Cardiac muscle cell (in vitro differentiated cells and primary cell): Measurements from ENCODE around the gene USP46. TPM values are rescaled to one million over a fixed set of nuclear protein-coding genes. Genes with fewer than 3 reads are reported as not detected.

ENCODE experiments used
- DNase-seq, 2 donors: peaks; one replicate each; pipeline versions ENCODE4 v3.0.0 to v3.0.0-alpha.2; 2010 to 2017; ENCODE audit warnings: low read depth in 1 of 2, low spot score in 1 of 2
- H3K27ac ChIP-seq: fragments of 200-600 bp; sonication (generic); 2 replicates; pipeline ENCODE4 v1.5.1; 2016
- H3K27me3 ChIP-seq: fragments of 200-600 bp; sonication (generic); 2 replicates; pipeline ENCODE4 v1.6.0; 2016; ENCODE audit warnings: control low read depth
- H3K36me3 ChIP-seq: fragments of 200-600 bp; sonication (generic); 2 replicates; pipeline ENCODE4 v1.5.1; 2016; ENCODE audit warnings: control low read depth
- H3K4me1 ChIP-seq: fragments of 200-600 bp; sonication (generic); 2 replicates; pipeline ENCODE4 v1.8.1; 2017; ENCODE audit warnings: low read depth, mild to moderate bottlenecking, mixed run types
- H3K4me3 ChIP-seq: fragments of 200-600 bp; sonication (generic); 2 replicates; pipeline ENCODE4 v1.5.1; 2016; ENCODE audit warnings: mild to moderate bottlenecking
- H3K9me3 ChIP-seq: fragments of 200-600 bp; sonication (generic); 2 replicates; pipeline ENCODE4 v1.5.1; 2017; ENCODE audit warnings: low read depth, mild to moderate bottlenecking, control low read depth
- polyA plus RNA-seq: library from polyadenylated mRNA; unstranded; fragments of >200 nt; fragmentation: Nextera tagmentation; extraction: Ambion mirVana; gene quantifications from 2 replicates; pipeline ENCODE4 v1.2.1, GENCODE V29; 2016
- total RNA-seq: library from RNA; depleted of rRNA; stranded (reverse); fragments of >200 nt; gene quantifications from 2 replicates; pipeline ENCODE4 v1.2.3, GENCODE V29; 2016
- TF ChIP-seq, protein P1 (sequence below): IDR thresholded peaks from 2 replicates; pipeline ENCODE4 v1.5.1; 2012; ENCODE audit warnings: low read depth, mild to moderate bottlenecking, low read length

USP46 gene
- total and polyA plus RNA-seq, 2 experiments from 2014 or later = 18.3 to 24.2 TPM

GRCh38 chr4:52621567-52621966 lies 37.5 kb downstream of the USP46 start:
- TF ChIP-seq, protein P1, sequence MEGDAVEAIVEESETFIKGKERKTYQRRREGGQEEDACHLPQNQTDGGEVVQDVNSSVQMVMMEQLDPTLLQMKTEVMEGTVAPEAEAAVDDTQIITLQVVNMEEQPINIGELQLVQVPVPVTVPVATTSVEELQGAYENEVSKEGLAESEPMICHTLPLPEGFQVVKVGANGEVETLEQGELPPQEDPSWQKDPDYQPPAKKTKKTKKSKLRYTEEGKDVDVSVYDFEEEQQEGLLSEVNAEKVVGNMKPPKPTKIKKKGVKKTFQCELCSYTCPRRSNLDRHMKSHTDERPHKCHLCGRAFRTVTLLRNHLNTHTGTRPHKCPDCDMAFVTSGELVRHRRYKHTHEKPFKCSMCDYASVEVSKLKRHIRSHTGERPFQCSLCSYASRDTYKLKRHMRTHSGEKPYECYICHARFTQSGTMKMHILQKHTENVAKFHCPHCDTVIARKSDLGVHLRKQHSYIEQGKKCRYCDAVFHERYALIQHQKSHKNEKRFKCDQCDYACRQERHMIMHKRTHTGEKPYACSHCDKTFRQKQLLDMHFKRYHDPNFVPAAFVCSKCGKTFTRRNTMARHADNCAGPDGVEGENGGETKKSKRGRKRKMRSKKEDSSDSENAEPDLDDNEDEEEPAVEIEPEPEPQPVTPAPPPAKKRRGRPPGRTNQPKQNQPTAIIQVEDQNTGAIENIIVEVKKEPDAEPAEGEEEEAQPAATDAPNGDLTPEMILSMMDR = no peak
- H3K27me3 ChIP-seq = no peaks in the 10 kb centered on the region
- no peak for DNase-seq
- H3K9me3 ChIP-seq = no peaks in the 10 kb centered on the region
- no peaks in the 10 kb centered on the region for H3K36me3 ChIP-seq
- H3K4me1 ChIP-seq = peaks cover 27% of the 10 kb centered on the region
- H3K4me3 ChIP-seq = no peak overlapping the region
- no peak overlapping the region for H3K27ac ChIP-seq

DNA sequence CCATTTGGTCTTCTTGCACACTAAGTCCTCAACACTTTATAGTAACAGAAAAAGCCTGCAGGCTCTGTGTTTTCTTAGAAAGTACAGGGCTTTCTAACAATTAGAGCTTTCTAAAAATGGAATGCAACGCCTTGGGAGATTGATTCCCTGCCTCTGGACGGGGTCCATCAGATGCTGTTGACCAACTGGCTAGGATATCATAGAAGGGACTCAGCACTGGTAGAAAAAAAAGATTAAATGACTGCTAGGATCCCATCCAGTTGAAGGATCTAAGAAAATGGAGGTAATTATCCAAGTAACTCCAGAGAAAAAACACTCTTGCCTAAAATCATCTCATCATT lies 39.5 kb downstream of the USP46 start:
- no peaks in the 10 kb centered on the region for H3K27me3 ChIP-seq
- H3K27ac ChIP-seq = peak overlapping the region; percentile 87
- no peak for DNase-seq
- H3K36me3 ChIP-seq = no peaks in the 10 kb centered on the region
- H3K4me1 ChIP-seq = peaks cover 27% of the 10 kb centered on the region
- TF ChIP-seq, protein P1 = no peak
- no peak overlapping the region for H3K4me3 ChIP-seq
- no peaks in the 10 kb centered on the region for H3K9me3 ChIP-seq

DNA sequence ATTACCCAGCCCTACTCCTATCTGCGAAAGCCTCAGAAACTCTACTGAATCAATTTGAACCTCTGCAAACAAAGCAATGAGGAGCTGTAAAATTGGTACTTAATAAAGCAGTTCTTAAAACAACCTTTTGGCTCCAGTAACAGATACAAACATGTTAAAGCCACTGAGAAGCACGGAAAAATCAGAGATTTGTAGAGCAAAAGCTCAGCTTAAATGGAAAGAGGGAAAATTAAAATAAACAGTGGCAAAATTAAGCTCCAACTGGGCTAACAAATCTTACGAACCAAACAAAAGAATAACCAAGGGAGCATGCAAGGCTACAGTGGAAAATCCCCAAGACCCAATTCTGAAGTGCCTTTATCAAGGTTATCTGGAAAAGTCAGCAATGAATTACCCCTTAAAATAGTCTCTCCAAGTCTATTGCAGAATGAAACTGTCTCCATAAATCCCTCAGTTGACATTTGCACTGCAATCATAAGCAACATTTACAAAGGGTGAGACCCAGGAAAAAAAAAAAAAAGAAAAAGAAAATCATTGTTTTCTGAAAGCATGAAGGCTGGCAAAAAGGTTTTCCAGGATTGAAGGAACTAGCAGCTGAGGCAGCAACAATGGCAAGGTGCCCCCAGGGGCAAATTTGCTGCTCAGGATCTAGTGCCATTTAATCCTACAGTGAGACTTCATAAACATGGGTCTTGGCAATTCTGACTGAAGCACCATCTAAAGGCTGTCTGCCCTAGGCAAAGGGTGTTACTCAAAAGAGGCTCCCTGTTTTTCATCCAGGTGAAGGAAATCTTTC lies 40.1 kb downstream of the USP46 start:
- peaks cover 27% of the 10 kb centered on the region for H3K4me1 ChIP-seq
- no peaks in the 10 kb centered on the region for H3K9me3 ChIP-seq
- H3K4me3 ChIP-seq = no peak overlapping the region
- H3K36me3 ChIP-seq = no peaks in the 10 kb centered on the region
- peak in 1 of 2 donors; percentile 51 for DNase-seq
- H3K27me3 ChIP-seq = no peaks in the 10 kb centered on the region
- TF ChIP-seq, protein P1 = no peak
- peak overlapping the region; percentile 87 for H3K27ac ChIP-seq

GRCh38 chr4:52617336-52618020 lies 41.6 kb downstream of the USP46 start:
- Histone ChIP-seq H3K4me1 (peaks cover 27% of the 10 kb centered on the region), H3K27me3 (no peaks in the 10 kb centered on the region), H3K27ac (peak overlapping the region; percentile 8), H3K4me3 (no peak overlapping the region), H3K36me3 (no peaks in the 10 kb centered on the region), H3K9me3 (no peaks in the 10 kb centered on the region)
- TF ChIP-seq, protein P1 = no peak
- no peak for DNase-seq

DNA sequence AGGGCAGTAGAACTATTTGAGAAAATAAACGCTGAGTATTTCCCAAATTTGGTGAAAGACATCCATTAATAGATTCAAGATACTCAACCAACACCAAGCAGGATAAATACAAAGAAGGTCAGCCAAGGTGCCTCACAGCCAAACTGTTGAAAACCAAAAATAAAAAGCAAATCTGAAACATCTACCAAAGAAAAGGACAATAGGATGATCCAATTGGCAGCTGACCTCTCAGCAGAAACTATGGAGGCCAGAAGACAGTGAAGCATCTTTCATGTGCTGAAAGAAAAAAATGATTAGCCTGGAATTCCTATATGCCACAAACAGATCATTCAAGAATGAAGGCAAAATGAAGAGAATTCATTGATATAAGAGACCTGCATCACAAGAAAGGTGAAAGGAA lies 44.9 kb downstream of the USP46 start:
- no peaks in the 10 kb centered on the region for H3K9me3 ChIP-seq
- H3K36me3 ChIP-seq = no peaks in the 10 kb centered on the region
- peaks cover 22% of the 10 kb centered on the region for H3K4me1 ChIP-seq
- DNase-seq = no peak
- no peaks in the 10 kb centered on the region for H3K27me3 ChIP-seq
- TF ChIP-seq, protein P1 = no peak
- H3K27ac ChIP-seq = no peak overlapping the region
- no peak overlapping the region for H3K4me3 ChIP-seq
